HEK293 (cell line): ENCODE data around the gene BCL2.

Experiments used
- FEZF1 ChIP-seq: fragments of 450-650 bp; formaldehyde crosslinking; IDR thresholded peaks from 2 replicates; pipeline ENCODE4 v1.5.1; 2016; ENCODE audit warnings: missing biosample characterization, missing genetic modification characterization
- KLF1 ChIP-seq: fragments of 450-650 bp; formaldehyde crosslinking; IDR thresholded peaks from 2 replicates; pipeline ENCODE4 v1.5.1; 2016; ENCODE audit warnings: missing biosample characterization, missing genetic modification characterization
- KLF10 ChIP-seq: fragments of 450-650 bp; IDR thresholded peaks from 2 replicates; pipeline ENCODE4 v1.5.1; 2018; ENCODE audit warnings: missing biosample characterization, mild to moderate bottlenecking, missing genetic modification characterization
- KLF17 ChIP-seq: fragments of 450-650 bp; formaldehyde crosslinking; IDR thresholded peaks from 2 replicates; pipeline ENCODE4 v1.5.1; 2016; ENCODE audit warnings: missing biosample characterization, missing genetic modification characterization
- PRDM10 ChIP-seq: fragments of 450-650 bp; formaldehyde crosslinking; IDR thresholded peaks from 2 replicates; pipeline ENCODE4 v1.5.1; 2016; ENCODE audit warnings: missing biosample characterization, missing genetic modification characterization
- PRDM4 ChIP-seq: fragments of 450-650 bp; formaldehyde crosslinking; IDR thresholded peaks from 2 replicates; pipeline ENCODE4 v1.5.1; 2017; ENCODE audit warnings: missing biosample characterization, missing genetic modification characterization
- SETDB1 ChIP-seq: IDR thresholded peaks from one replicate; pipeline ENCODE4 v1.6.1; 2017; ENCODE audit warnings: mild to moderate bottlenecking, low read length, moderate library complexity, mixed read lengths; ENCODE audit not compliant: insufficient read length
- WT1 ChIP-seq: fragments of 450-650 bp; formaldehyde crosslinking; IDR thresholded peaks from 2 replicates; pipeline ENCODE4 v1.5.1; 2016; ENCODE audit warnings: missing biosample characterization, missing genetic modification characterization
- ZBTB48 ChIP-seq: fragments of 450-650 bp; formaldehyde crosslinking; IDR thresholded peaks from 2 replicates; pipeline ENCODE4 v1.5.1; 2016; ENCODE audit warnings: missing biosample characterization, missing genetic modification characterization
- ZFP69B ChIP-seq: fragments of 450-650 bp; formaldehyde crosslinking; IDR thresholded peaks from 2 replicates; pipeline ENCODE4 v1.5.1; 2016; ENCODE audit warnings: missing biosample characterization, missing genetic modification characterization
- ZNF174 ChIP-seq: fragments of 450-650 bp; formaldehyde crosslinking; IDR thresholded peaks from 2 replicates; pipeline ENCODE4 v1.5.0; 2017; ENCODE audit warnings: missing biosample characterization, mild to moderate bottlenecking, missing genetic modification characterization
- ZNF223 ChIP-seq: fragments of 450-650 bp; formaldehyde crosslinking; IDR thresholded peaks from 2 replicates; pipeline ENCODE4 v1.5.1; 2016; ENCODE audit warnings: missing biosample characterization, missing genetic modification characterization
- ZNF248 ChIP-seq: fragments of 450-650 bp; formaldehyde crosslinking; IDR thresholded peaks from 2 replicates; pipeline ENCODE4 v1.5.1; 2017; ENCODE audit warnings: missing biosample characterization, missing genetic modification characterization
- ZNF274 ChIP-seq, 2 experiments: fragments of 200-500 bp in 1 of 2; fragments of 450-650 bp in 1 of 2; sonication (Bioruptor generic) in 1 of 2; formaldehyde crosslinking in 1 of 2; IDR thresholded peaks; 2 replicates each; pipeline versions ENCODE4 v1.5.1 to v1.6.1; 2014 to 2016; ENCODE audit warnings: borderline replicate concordance in 1 of 2, inconsistent platforms in 1 of 2, low read length in 1 of 2, missing biosample characterization in 1 of 2, missing genetic modification characterization in 1 of 2
- ZNF362 ChIP-seq: fragments of 450-650 bp; formaldehyde crosslinking; IDR thresholded peaks from 2 replicates; pipeline ENCODE4 v1.5.1; 2016; ENCODE audit warnings: missing biosample characterization, missing genetic modification characterization
- ZNF449 ChIP-seq: fragments of 450-650 bp; formaldehyde crosslinking; IDR thresholded peaks from 2 replicates; pipeline ENCODE4 v1.5.1; 2017; ENCODE audit warnings: missing biosample characterization, mild to moderate bottlenecking, missing genetic modification characterization, moderate library complexity
- ZNF529 ChIP-seq: fragments of 450-650 bp; formaldehyde crosslinking; IDR thresholded peaks from 2 replicates; pipeline ENCODE4 v1.5.1; 2017; ENCODE audit warnings: missing genetic modification characterization, missing biosample characterization; ENCODE audit not compliant: insufficient replicate concordance
- ZNF544 ChIP-seq: fragments of 450-650 bp; formaldehyde crosslinking; IDR thresholded peaks from 2 replicates; pipeline ENCODE4 v1.5.0; 2017; ENCODE audit warnings: missing biosample characterization, missing genetic modification characterization
- ZNF558 ChIP-seq: fragments of 450-650 bp; formaldehyde crosslinking; IDR thresholded peaks from 2 replicates; pipeline ENCODE4 v1.5.1; 2016; ENCODE audit warnings: missing biosample characterization, missing genetic modification characterization
- ZNF664 ChIP-seq: fragments of 450-650 bp; formaldehyde crosslinking; IDR thresholded peaks from 2 replicates; pipeline ENCODE4 v1.5.1; 2016; ENCODE audit warnings: missing biosample characterization, missing genetic modification characterization
- ZNF776 ChIP-seq: fragments of 450-650 bp; formaldehyde crosslinking; IDR thresholded peaks from 2 replicates; pipeline ENCODE4 v1.5.0; 2017; ENCODE audit warnings: missing biosample characterization, missing genetic modification characterization, borderline replicate concordance
- ZNF785 ChIP-seq: fragments of 450-650 bp; formaldehyde crosslinking; IDR thresholded peaks from 2 replicates; pipeline ENCODE4 v1.5.1; 2016; ENCODE audit warnings: missing biosample characterization, missing genetic modification characterization
- TF ChIP-seq, protein P1 (sequence below): fragments of 450-650 bp; formaldehyde crosslinking; IDR thresholded peaks from 2 replicates; pipeline ENCODE4 v1.5.1; 2016; ENCODE audit warnings: missing biosample characterization, missing genetic modification characterization
- TF ChIP-seq, protein P2 (sequence below): fragments of 450-650 bp; formaldehyde crosslinking; IDR thresholded peaks from 2 replicates; pipeline ENCODE4 v1.5.1; 2016; ENCODE audit warnings: missing biosample characterization, missing genetic modification characterization
- TF ChIP-seq, protein P3 (sequence below): fragments of 450-650 bp; formaldehyde crosslinking; IDR thresholded peaks from 2 replicates; pipeline ENCODE4 v1.5.1; 2016; ENCODE audit warnings: missing biosample characterization, missing genetic modification characterization

BCL2 gene

GRCh38 chr18:63155169-63155852 lies 164.3 kb downstream of the BCL2 start (continued):
- no peak for TF ChIP-seq ZNF362 (tag by site-specific recombination)
- no peak for TF ChIP-seq ZNF223 (tag by site-specific recombination)
- TF ChIP-seq, protein P1, sequence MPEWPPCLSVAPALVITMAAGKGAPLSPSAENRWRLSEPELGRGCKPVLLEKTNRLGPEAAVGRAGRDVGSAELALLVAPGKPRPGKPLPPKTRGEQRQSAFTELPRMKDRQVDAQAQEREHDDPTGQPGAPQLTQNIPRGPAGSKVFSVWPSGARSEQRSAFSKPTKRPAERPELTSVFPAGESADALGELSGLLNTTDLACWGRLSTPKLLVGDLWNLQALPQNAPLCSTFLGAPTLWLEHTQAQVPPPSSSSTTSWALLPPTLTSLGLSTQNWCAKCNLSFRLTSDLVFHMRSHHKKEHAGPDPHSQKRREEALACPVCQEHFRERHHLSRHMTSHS (tag by site-specific recombination): no peak
- TF ChIP-seq KLF17: peak; percentile 69; the same call in 1 of the 2 replicates
- no peak for TF ChIP-seq ZNF785 (tag by site-specific recombination)
- TF ChIP-seq, protein P2, sequence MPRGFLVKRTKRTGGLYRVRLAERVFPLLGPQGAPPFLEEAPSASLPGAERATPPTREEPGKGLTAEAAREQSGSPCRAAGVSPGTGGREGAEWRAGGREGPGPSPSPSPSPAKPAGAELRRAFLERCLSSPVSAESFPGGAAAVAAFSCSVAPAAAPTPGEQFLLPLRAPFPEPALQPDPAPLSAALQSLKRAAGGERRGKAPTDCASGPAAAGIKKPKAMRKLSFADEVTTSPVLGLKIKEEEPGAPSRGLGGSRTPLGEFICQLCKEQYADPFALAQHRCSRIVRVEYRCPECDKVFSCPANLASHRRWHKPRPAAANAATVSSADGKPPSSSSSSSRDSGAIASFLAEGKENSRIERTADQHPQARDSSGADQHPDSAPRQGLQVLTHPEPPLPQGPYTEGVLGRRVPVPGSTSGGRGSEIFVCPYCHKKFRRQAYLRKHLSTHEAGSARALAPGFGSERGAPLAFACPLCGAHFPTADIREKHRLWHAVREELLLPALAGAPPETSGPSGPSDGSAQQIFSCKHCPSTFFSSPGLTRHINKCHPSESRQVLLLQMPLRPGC (tag by site-specific recombination): no peak
- no peak for TF ChIP-seq ZNF449 (tag by site-specific recombination)
- no peak; the same call in 1 of the 2 replicates for TF ChIP-seq PRDM4 (tag by site-specific recombination)
- no peak for TF ChIP-seq ZNF544
- TF ChIP-seq ZNF274 (IDR thresholded peaks at IDR 0.05; ENCODE audit: low read length): no peak
- TF ChIP-seq ZNF274 (tag by site-specific recombination; IDR thresholded peaks at IDR 0.05; ENCODE audit: borderline replicate concordance): no peak
- TF ChIP-seq KLF1 (tag by site-specific recombination): peak; percentile 48; the same call in 1 of the 2 replicates
- TF ChIP-seq, protein P3, sequence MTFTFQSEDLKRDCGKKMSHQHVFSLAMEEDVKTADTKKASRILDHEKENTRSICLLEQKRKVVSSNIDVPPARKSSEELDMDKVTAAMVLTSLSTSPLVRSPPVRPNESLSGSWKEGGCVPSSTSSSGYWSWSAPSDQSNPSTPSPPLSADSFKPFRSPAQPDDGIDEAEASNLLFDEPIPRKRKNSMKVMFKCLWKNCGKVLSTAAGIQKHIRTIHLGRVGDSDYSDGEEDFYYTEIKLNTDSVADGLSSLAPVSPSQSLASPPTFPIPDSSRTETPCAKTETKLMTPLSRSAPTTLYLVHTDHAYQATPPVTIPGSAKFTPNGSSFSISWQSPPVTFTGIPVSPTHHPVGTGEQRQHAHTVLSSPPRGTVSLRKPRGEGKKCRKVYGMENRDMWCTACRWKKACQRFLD (tag by site-specific recombination): no peak
- no peak for TF ChIP-seq ZNF664 (tag by site-specific recombination)
- TF ChIP-seq ZNF174 (tag by site-specific recombination): no peak
- no peak for TF ChIP-seq ZFP69B
- TF ChIP-seq WT1 (tag by site-specific recombination): peak; percentile 41; the same call in 1 of the 2 replicates
- no peak for TF ChIP-seq ZNF558
- TF ChIP-seq FEZF1: peak; percentile 49; the same call in 1 of the 2 replicates
- no peak for TF ChIP-seq ZNF529 (tag by site-specific recombination)
- TF ChIP-seq ZNF248: no peak
- no peak for TF ChIP-seq ZNF776 (tag by site-specific recombination)
- TF ChIP-seq PRDM10 (tag by site-specific recombination): peak; percentile 41; the same call in 1 of the 2 replicates
- no peak for TF ChIP-seq SETDB1
- TF ChIP-seq KLF10 (tag by site-specific recombination): no peak
- peak; percentile 71 for TF ChIP-seq ZBTB48 (tag by site-specific recombination)
